Thyroid gland (tissue), 4 donors: ENCODE data around the gene DOCK9. TPM values are rescaled to one million over a fixed set of nuclear protein-coding genes. Genes with fewer than 3 reads are reported as not detected.

Source experiments
- DNase-seq, 2 donors: peaks; one replicate each; pipeline ENCODE4 v3.0.0-alpha.2; 2019
- H3K27ac ChIP-seq, 3 donors: fragments of 200-600 bp; sonication (generic); 1 replicate in 2 of 3; 2 replicates in 1 of 3; pipeline ENCODE4 v1.5.1; 2016 to 2019; ENCODE audit warnings: mild to moderate bottlenecking in 1 of 3, moderate library complexity in 1 of 3
- H3K27me3 ChIP-seq: fragments of 200-600 bp; sonication (generic); one replicate; pipeline ENCODE4 v1.5.1; 2019
- H3K36me3 ChIP-seq, 2 donors: fragments of 200-600 bp; sonication (generic); one replicate each; pipeline ENCODE4 v1.5.1; 2016 to 2019
- H3K4me1 ChIP-seq, 2 donors: fragments of 200-600 bp; sonication (generic); one replicate each; pipeline ENCODE4 v1.5.1; 2017 to 2019
- H3K4me3 ChIP-seq, 3 donors: fragments of 200-600 bp; sonication (generic); replicated peaks in 1 of 3; 1 replicate in 2 of 3; 2 replicates in 1 of 3; pipeline ENCODE4 v1.5.1; 2016; ENCODE audit warnings: mild to moderate bottlenecking in 1 of 3
- H3K9me3 ChIP-seq: fragments of 200-600 bp; sonication (generic); one replicate; pipeline ENCODE4 v1.5.1; 2017
- POLR2A ChIP-seq, 2 donors: fragments of 450-650 bp; IDR thresholded peaks; one replicate each; pipeline ENCODE4 v1.6.1; 2017; ENCODE audit warnings: antibody characterized with exemption in 2 of 2, mild to moderate bottlenecking in 2 of 2, moderate library complexity in 1 of 2
- WGBS, 2 donors: methylation state at CpG; one replicate each; pipeline ENCODE4 v1.1.5; 2017; 5-methylcytosine and 5-hydroxymethylcytosine counted together
- intact Hi-C: fragments of 100-400 bp; cut with DNase I; formaldehyde crosslinking; loops from one replicate; pipeline ENCODE4 v1.15.1; 2023
- small RNA-seq: library from RNA; depleted of rRNA; stranded (forward); fragments of <200 nt; gene quantifications from one replicate; pipeline ENCODE3, GENCODE V24; 2016
- total RNA-seq, 4 donors: library from RNA; depleted of rRNA; stranded (reverse); fragments of >200 nt; gene quantifications; one replicate each; pipeline ENCODE4 v1.2.3, GENCODE V29; 2016
- TF ChIP-seq, protein P1 (sequence below), 6 experiments: fragments of 200-600 bp in 3 of 6; fragments of 450-650 bp in 3 of 6; sonication (generic) in 3 of 6; IDR thresholded peaks; one replicate each; pipeline ENCODE4 v1.5.1; 2016 to 2019; ENCODE audit warnings: antibody characterized with exemption in 6 of 6, mild to moderate bottlenecking in 2 of 6, inconsistent platforms in 1 of 6, moderate library complexity in 1 of 6

Gene DOCK9
- total RNA-seq, 4 donors from 2014 or later: 126 to 240 (median 160) TPM

DNA sequence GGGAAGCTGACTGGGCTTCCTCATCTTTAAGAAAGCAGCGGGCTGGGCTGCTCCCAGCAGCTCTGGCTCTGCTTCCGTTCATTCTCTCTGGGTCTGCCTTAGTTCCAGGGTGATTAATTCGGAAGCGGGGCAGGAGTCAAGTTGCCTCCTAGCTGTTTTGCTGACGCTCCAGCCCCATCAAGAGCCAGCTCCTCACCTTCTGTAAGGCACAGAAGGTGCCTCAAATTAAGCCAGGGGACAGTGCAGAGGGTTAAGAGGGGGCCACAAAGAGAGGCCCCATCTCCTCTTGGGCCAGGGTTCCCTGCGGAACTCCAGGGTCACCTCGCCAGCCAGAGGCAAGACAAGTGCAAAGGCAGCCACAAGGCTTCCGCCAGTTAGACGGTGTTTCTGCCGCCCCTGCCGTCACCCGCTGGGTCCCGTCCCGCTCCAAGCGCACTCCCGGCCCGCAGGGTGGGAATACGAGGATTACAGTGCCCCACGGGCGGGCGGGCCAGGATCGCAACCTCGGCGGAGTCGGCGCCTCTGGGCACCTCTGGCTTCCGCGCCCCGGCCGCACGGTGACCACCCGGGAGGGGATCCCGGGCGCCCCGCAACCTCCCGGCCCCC is 225.9 kb downstream of the DOCK9 start:
- H3K9me3 ChIP-seq: no peaks in the 10 kb centered on the region
- peak overlapping the region in 2 of 3 donors; percentile 10 to 34 for H3K4me3 ChIP-seq
- TF ChIP-seq, protein P1, sequence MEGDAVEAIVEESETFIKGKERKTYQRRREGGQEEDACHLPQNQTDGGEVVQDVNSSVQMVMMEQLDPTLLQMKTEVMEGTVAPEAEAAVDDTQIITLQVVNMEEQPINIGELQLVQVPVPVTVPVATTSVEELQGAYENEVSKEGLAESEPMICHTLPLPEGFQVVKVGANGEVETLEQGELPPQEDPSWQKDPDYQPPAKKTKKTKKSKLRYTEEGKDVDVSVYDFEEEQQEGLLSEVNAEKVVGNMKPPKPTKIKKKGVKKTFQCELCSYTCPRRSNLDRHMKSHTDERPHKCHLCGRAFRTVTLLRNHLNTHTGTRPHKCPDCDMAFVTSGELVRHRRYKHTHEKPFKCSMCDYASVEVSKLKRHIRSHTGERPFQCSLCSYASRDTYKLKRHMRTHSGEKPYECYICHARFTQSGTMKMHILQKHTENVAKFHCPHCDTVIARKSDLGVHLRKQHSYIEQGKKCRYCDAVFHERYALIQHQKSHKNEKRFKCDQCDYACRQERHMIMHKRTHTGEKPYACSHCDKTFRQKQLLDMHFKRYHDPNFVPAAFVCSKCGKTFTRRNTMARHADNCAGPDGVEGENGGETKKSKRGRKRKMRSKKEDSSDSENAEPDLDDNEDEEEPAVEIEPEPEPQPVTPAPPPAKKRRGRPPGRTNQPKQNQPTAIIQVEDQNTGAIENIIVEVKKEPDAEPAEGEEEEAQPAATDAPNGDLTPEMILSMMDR (IDR thresholded peaks at IDR 0.05): no peak
- TF ChIP-seq POLR2A (IDR thresholded peaks at IDR 0.05): no peak
- intact Hi-C loops: no loop called here
- H3K27ac ChIP-seq: no peak overlapping the region
- no peaks in the 10 kb centered on the region for H3K36me3 ChIP-seq
- DNase-seq: peak in 1 of 2 donors; percentile 12
- H3K27me3 ChIP-seq: no peaks in the 10 kb centered on the region
- peaks cover 4 to 14% of the 10 kb centered on the region in 2 donors for H3K4me1 ChIP-seq
- WGBS, 2 donors: 24 to 30% methylated on average over 5 to 7 of the region's 36 CpGs

DNA sequence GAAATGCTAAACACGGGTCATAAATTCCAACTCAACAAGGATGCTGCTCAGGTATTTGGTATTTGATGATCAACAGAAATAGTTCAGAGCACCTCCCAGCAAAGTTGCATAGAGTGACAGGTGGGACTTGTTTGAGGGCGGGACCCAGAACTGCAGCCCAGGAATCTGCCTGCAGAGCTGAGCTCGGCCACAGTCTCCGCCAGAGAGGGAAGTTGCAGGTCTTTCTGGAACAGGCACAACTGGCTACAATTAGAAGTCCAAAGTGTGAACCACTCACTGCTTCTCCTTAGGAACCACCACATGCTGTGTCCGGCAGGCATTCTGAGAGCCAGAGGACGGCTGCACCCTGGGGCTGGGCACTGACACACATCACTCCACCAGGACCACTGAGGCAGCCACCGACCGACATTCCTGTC is 226.5 kb downstream of the DOCK9 start:
- peak overlapping the region in 1 of 3 donors; percentile 34 for H3K4me3 ChIP-seq
- H3K36me3 ChIP-seq: no peaks in the 10 kb centered on the region
- H3K27me3 ChIP-seq: no peaks in the 10 kb centered on the region
- DNase-seq: no peak
- intact Hi-C loops: no loop called here
- 41 to 56% methylated on average over 2 to 8 of the region's 8 CpGs for WGBS, 2 donors
- TF ChIP-seq POLR2A (IDR thresholded peaks at IDR 0.05): no peak
- TF ChIP-seq, protein P1 (IDR thresholded peaks at IDR 0.05): no peak
- H3K9me3 ChIP-seq: no peaks in the 10 kb centered on the region
- no peak overlapping the region for H3K27ac ChIP-seq
- H3K4me1 ChIP-seq: peaks cover 4 to 14% of the 10 kb centered on the region in 2 donors

DNA sequence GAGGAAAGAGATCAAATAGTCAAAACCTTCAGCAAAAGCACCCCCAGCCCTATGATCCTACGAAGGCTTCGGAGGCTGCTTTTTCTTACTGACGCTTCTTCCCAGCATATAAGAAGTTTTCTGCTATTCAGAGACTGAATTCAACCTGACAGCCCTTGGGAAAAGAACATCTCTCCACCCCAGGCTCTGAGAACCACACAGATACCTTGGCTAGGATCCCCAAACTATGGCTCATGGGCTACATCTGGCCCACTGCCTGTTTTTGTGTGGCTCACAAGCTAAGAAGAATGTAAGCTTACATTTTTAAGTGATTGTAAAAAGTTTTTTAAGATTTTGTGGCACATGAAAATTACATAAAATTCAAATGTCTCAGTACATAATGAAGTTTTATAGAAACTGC is 228.4 kb downstream of the DOCK9 start:
- Histone ChIP-seq H3K27me3 (no peaks in the 10 kb centered on the region), H3K36me3 (no peaks in the 10 kb centered on the region), H3K9me3 (no peaks in the 10 kb centered on the region), H3K4me3 (no peak overlapping the region), H3K27ac (no peak overlapping the region), H3K4me1 (peaks cover 4 to 14% of the 10 kb centered on the region in 2 donors)
- DNase-seq: no peak
- intact Hi-C loops: no loop called here
- no peak for TF ChIP-seq POLR2A (IDR thresholded peaks at IDR 0.05)
- TF ChIP-seq, protein P1 (IDR thresholded peaks at IDR 0.05): no peak
- 58 to 77% methylated on average over 3 of the region's 3 CpGs for WGBS, 2 donors

DNA sequence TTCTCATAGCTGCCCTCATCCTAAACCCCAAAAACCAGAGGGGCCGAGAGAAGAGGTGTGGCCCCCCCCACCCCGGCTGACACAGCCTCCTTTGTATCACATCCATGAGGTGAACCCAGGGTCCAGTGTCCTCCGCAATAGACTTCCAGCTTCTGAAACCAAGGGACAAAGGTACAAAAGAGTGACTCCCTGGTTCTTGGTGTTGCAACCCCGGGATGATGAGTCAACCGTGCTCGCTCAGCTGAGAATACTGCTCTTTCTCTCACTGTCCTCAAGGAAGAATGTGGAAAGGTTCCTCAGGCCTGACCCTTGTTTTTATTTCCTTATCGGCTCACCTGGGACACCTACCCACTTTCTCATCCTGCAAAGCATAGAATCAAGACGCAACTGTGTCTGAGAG is 230.9 kb downstream of the DOCK9 start:
- no peaks in the 10 kb centered on the region for H3K27me3 ChIP-seq
- no peak overlapping the region for H3K27ac ChIP-seq
- intact Hi-C loops: no loop called here
- H3K4me3 ChIP-seq: no peak overlapping the region
- H3K36me3 ChIP-seq: no peaks in the 10 kb centered on the region
- 81 to 86% methylated on average over 8 of the region's 8 CpGs for WGBS, 2 donors
- DNase-seq: no peak
- H3K9me3 ChIP-seq: no peaks in the 10 kb centered on the region
- peaks cover 2 to 5% of the 10 kb centered on the region in 2 donors for H3K4me1 ChIP-seq
- no peak for TF ChIP-seq POLR2A (IDR thresholded peaks at IDR 0.05)
- TF ChIP-seq, protein P1 (IDR thresholded peaks at IDR 0.05): no peak

Small RNAs within 50 kb of the gene (small RNA-seq; reads per million reads assigned to genes)
- not detected for gene AL161420.1
- gene RNU6-83P: not detected

Other genes with a start within 250 kb of the DOCK9 start
- gene SLC15A1, start 225.4 kb downstream of the DOCK9 start, total RNA-seq: under 1 TPM in 1 of 4 donors, not detected in 3; 0.33 TPM
- gene UBAC2, start 222.8 kb upstream of the DOCK9 start, total RNA-seq: 10 to 100 TPM; 56.8 to 88.5 (median 77.7) TPM